AG10803 (cell line): Measurements from ENCODE around the gene DIS3L2.
A peak's percentile ranks its signal among the peaks of the same experiment; 100 is the strongest.
"Not testable (repeated sequence)": the region's sequence is repeated elsewhere in the genome, so short reads cannot be mapped to it uniquely, and the experiment has no call there.

ENCODE experiments used
- DNase-seq: peaks from one replicate; pipeline ENCODE4 v3.0.0; 2010; ENCODE audit warnings: low read depth
- H3K4me3 ChIP-seq: 2 replicates; pipeline ENCODE4 v1.5.1; 2011; ENCODE audit warnings: mild to moderate bottlenecking, low read length, control low read depth
- TF ChIP-seq, protein P1 (sequence below): conservative IDR thresholded peaks from 2 replicates; pipeline ENCODE4 v1.5.1; 2011; ENCODE audit warnings: mild to moderate bottlenecking, low read length, control low read depth, inconsistent platforms

DIS3L2 gene

DNA sequence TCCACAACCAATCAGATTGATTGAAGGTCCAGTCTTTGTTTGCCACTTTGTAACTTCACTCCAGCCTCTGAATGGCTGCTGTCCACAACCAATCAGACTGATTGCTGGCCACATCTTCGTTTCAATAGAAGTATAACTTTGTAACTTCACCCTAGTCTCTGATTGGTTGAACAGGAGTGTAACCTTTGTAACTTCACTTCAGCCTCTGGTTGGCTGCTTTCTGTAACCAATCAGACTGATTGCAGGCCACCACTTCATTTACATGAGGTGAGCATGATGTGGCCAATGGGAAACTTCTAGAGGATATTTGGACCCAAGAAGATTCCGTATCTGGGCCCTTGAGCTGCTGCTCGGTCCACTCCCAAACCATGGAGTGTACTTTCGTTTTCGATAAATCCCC is 400.1 kb downstream of the DIS3L2 start:
- TF ChIP-seq, protein P1, sequence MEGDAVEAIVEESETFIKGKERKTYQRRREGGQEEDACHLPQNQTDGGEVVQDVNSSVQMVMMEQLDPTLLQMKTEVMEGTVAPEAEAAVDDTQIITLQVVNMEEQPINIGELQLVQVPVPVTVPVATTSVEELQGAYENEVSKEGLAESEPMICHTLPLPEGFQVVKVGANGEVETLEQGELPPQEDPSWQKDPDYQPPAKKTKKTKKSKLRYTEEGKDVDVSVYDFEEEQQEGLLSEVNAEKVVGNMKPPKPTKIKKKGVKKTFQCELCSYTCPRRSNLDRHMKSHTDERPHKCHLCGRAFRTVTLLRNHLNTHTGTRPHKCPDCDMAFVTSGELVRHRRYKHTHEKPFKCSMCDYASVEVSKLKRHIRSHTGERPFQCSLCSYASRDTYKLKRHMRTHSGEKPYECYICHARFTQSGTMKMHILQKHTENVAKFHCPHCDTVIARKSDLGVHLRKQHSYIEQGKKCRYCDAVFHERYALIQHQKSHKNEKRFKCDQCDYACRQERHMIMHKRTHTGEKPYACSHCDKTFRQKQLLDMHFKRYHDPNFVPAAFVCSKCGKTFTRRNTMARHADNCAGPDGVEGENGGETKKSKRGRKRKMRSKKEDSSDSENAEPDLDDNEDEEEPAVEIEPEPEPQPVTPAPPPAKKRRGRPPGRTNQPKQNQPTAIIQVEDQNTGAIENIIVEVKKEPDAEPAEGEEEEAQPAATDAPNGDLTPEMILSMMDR = no peak
- no peak for DNase-seq

DNA sequence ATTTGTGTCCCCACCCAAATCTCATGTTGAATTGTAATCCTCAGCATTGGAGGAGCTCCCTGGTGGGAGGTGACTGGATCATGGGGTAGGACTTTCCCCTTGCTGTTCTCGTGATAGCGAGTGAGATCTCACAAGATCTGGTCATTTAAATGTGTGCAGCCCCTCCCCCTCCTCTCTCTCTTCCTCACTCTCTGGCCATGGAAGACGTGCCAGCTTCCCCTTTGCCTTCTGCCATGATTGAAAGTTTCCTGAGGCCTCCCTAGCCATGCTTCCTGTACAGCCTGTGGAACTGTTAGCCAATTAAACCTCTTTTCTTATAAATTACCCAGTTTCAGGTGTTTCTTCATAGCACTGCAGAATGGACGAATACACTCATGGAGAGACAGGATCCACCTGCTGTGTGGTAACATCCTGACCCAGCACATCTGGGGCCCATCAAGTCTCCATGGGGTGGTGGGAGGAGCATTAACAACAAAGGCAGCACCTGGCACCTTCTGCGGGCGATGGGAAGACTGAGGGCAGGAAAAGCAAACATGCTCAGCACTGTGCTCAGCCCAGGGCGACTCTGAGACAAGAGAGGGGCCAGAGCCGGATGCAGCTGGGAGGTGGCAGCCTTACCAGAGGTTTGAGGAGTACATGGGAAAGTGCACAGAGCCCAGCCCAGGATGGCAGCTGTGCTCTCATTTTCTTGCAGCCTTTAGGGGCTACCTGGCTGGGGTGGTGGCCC is 400.8 kb downstream of the DIS3L2 start:
- no peak for DNase-seq
- no peak overlapping the region for H3K4me3 ChIP-seq
- TF ChIP-seq, protein P1 = no peak

More for the DNA sequence above, 400.1 kb downstream of the DIS3L2 start:
- H3K4me3 ChIP-seq = no peak overlapping the region

DNA sequence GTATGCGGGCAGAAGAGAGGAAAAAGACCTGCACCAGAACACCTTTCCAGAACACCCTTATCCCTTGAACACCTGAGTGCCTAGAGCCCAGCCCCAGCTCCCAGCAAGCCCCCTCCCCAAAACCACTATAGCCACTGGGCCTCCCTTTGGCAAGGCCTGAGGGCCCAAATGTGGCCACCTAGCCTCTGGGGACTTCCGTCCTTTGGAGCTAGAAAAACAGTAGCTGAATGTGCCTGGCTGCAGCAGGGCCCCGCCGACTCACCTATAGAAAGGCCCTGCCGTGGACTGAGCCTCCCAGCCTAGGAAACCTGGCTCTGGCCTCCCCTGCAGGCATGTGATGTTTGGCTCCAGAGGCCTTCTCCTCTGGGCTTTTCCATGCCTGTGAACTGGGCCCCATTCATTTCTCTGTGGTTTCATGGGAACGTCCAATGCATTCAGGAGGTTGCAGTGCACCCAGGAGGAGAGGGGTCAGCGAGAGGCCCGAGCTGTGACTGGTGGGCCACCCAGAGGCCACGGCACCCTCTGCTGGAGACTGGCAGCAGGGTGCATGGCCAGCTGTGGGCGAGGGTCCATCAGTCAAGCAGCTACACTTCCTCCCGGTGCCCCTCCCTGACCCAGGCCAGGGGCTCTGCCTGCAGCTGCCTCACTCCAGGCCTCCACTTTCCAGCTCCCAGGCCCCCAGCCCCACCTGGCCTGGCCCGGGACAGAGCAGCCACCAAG is 401.7 kb downstream of the DIS3L2 start:
- DNase-seq, H3K4me3 ChIP-seq: not testable (repeated sequence)

DNA sequence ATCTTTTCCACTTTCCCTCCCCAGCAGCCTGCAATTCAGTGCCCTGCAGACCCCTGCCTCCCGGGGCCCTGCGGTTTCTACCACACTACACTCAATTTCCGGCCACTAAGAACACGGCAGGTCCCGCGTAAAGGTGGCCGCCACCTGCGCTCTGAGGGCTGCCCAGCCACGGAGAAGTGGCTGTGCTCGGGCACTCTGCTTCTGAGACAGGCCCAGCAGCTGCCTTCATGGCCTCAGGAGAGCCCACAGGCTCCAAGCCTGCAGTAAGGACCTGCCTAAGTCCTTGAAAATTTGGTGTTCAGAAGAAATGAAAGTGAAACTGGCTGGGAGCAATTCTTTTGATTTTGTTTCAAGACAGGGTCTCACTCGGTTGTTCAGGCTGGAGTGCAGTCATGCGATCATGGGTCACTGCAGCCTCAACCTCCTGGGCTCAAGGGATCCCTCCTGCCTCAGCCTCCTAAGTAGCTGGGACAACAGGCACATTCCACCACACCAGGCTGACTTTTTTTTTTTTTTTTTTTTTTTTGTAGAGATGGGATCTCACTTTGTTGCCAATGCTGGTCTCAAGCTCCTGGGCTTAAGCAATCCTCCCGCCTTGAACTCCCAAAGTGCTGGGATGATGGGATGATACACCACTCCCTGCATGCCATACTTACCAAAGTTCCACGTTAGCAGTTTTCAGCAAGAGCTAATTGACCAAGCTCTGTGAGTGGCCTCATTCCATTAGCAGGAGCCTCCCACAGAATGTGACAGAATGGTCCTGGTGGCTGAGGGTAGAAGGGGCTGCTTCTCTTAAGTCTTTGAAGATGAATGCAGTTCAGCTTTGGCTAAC is 402.5 kb downstream of the DIS3L2 start:
- 0 out of 2 replicates have a peak overlapping the region, but pooled peaks have one; percentile 2 for H3K4me3 ChIP-seq
- TF ChIP-seq, protein P1 = no peak
- peak; percentile 44 for DNase-seq

DNA sequence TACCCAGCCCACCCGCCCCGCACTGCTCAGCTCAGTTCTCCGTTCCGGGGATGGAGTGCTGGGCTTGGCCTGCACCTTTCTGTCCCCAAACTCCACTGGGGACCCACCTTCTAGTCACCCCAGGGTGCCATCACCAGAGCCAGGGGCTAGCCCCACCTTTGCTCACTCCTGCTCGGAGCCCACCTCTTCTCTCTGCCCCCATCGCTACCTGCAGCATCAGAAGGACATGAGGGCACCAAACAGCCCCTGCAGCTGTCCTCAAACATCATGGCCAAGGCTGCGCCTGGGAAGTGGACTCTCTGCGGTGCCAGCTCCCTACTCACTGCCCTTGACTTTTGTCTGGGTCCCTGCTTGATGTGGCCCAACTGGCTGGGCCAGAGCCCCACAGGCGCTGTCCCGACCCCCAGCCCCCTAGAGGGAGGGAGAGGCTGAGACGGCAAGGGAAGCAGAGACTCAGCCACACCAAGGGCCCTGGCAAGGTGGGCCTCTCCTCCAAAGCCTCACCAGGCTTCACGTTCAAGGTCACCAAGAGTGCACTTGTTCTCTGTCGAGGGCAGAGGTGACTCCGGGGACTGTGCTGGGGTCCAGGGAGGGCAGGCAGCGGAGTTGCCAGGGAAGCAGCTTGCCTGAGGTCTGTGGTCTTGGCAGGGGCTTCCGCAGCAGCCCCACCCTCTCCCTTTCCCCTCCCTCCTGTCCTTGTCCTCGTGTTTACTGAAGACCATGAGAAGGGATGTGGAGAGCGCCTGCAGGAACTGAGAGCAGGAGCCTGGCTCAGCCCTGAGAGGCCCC is 403.5 kb downstream of the DIS3L2 start:
- DNase-seq, H3K4me3 ChIP-seq: not testable (repeated sequence)

DNA sequence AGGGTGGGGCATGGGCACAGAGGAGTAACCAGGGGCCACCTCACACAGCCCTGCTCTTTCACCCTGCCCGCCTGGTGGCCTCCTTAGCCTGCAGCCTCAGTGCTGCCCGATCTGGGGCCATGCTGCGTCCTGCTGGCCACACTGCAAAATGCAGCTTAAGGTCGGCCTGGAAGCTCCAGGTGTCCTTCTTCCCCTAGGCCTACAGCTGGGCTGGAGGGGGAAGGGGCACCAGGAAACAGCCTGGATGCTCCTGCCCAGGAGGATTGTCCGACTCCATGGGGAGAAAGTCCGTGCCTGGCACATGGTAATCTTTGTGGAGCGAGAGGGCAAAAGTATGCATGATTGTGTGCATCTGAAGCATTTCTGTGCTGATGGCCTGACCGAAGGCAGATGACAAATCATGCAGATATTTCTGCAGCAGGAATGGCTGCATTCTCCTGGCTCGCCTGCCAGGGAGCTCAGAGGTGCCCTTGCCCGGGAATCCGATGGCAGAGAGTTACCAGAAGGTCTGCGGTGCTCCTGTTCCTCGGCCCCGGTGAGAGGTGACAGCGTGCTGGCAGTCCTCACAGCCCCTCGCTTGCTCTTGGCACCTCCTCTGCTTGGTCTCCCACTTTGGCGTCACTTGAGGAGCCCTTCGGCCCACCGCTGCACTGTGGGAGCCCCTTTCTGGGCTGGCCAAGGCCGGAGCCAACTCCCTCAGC is 404.3 kb downstream of the DIS3L2 start:
- peak; percentile 43 for DNase-seq
- H3K4me3 ChIP-seq = no peak overlapping the region
- TF ChIP-seq, protein P1 = peak; percentile 39

DNA sequence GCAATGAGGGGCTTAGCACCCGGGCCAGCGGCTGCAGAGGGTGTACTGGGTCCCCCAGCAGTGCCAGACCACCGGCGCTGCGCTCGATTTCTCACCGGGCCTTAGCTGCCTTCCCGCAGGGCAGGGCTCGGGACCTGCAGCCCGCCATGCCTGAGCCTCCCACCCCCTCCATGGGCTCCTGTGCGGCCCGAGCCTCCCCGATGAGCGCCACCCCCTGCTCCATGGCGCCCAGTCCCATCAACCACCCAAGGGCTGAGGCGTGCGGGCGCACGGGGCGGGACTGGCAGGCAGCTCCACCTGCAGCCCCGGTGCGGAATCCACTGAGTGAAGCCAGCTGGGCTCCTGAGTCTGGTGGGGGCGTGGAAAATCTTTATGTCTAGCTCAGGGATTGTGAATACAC is 404.9 kb downstream of the DIS3L2 start:
- not testable (repeated sequence) for H3K4me3 ChIP-seq, DNase-seq
